Naive thymus-derived CD4-positive, alpha-beta T cell (primary cell): ENCODE data around the gene TMEM186. TPM values are rescaled to one million over a fixed set of nuclear protein-coding genes. Genes with fewer than 3 reads are reported as not detected.
"Not testable (repeated sequence)": the region's sequence is repeated elsewhere in the genome, so short reads cannot be mapped to it uniquely, and the experiment has no call there.

Experiments used
- ATAC-seq: fragments of 150-1000 bp; cut with Tn5 transposase; 2 replicates; pipeline ENCODE4 v1.10.0; 2021; ENCODE audit warnings: mild to moderate bottlenecking, moderate library complexity
- CTCF ChIA-PET: fragments of 350-600 bp; sonication (Branson Sonifier 250); formaldehyde crosslinking; loops from one replicate; lab custom pipeline; 2021; ENCODE audit warnings: antibody characterized with exemption; lab: Charles Lee
- POLR2A ChIA-PET: fragments of 350-600 bp; sonication (Branson Sonifier 250); formaldehyde crosslinking; loops from one replicate; lab custom pipeline; 2021; ENCODE audit warnings: antibody characterized with exemption, inconsistent platforms; lab: Charles Lee
- DNase-seq, 9 donors: peaks; one replicate each; pipeline versions ENCODE4 v3.0.0 to v3.0.0-alpha.2; 2020 to 2022; ENCODE audit warnings: mixed read lengths in 1 of 9
- H3K27ac ChIP-seq: one replicate; pipeline ENCODE4 v1.7.0; 2013; ENCODE audit warnings: mild to moderate bottlenecking, low read depth, low read length, moderate library complexity
- H3K27me3 ChIP-seq, 2 donors: one replicate each; pipeline ENCODE4 v1.7.0; 2013; ENCODE audit warnings: low read length in 2 of 2, mild to moderate bottlenecking in 2 of 2, moderate library complexity in 2 of 2; ENCODE audit not compliant: control insufficient read depth in 2 of 2, insufficient read depth in 2 of 2
- H3K36me3 ChIP-seq, 3 experiments: 1 replicate in 2 of 3; 2 replicates in 1 of 3; pipeline ENCODE4 v1.7.0; 2013; ENCODE audit warnings: low read length in 3 of 3, mild to moderate bottlenecking in 3 of 3, moderate library complexity in 1 of 3; ENCODE audit not compliant: insufficient read depth in 3 of 3, control insufficient read depth in 2 of 3
- H3K4me1 ChIP-seq, 2 donors: one replicate each; pipeline ENCODE4 v1.7.0; 2013; ENCODE audit warnings: low read length in 2 of 2, mild to moderate bottlenecking in 2 of 2, moderate library complexity in 1 of 2; ENCODE audit not compliant: control insufficient read depth in 2 of 2, insufficient read depth in 2 of 2
- H3K4me3 ChIP-seq: 2 replicates; pipeline ENCODE4 v1.7.0; 2013; ENCODE audit warnings: mild to moderate bottlenecking, low read length
- H3K9me3 ChIP-seq, 3 experiments: 1 replicate in 2 of 3; 2 replicates in 1 of 3; pipeline ENCODE4 v1.7.0; 2013; ENCODE audit warnings: low read length in 3 of 3; ENCODE audit not compliant: control insufficient read depth in 2 of 3
- H3K27ac Mint-ChIP-seq, 9 donors: one replicate each; pipeline ENCODE4 v1.8.0; 2020 to 2022; ENCODE audit warnings: mixed read lengths in 9 of 9, mild to moderate bottlenecking in 8 of 9, moderate library complexity in 5 of 9, inconsistent platforms in 2 of 9
- H3K27me3 Mint-ChIP-seq, 5 donors: one replicate each; pipeline ENCODE4 v1.8.0; 2021 to 2022; ENCODE audit warnings: mixed read lengths in 5 of 5, mild to moderate bottlenecking in 1 of 5
- H3K36me3 Mint-ChIP-seq, 5 donors: one replicate each; pipeline ENCODE4 v1.8.0; 2020 to 2022; ENCODE audit warnings: mixed read lengths in 5 of 5, mild to moderate bottlenecking in 3 of 5, inconsistent platforms in 1 of 5
- H3K4me1 Mint-ChIP-seq, 7 donors: one replicate each; pipeline ENCODE4 v1.8.0; 2020 to 2022; ENCODE audit warnings: mixed read lengths in 7 of 7, mild to moderate bottlenecking in 3 of 7, inconsistent platforms in 1 of 7
- H3K4me3 Mint-ChIP-seq, 10 donors: one replicate each; pipeline ENCODE4 v1.8.0; 2020 to 2022; ENCODE audit warnings: mild to moderate bottlenecking in 10 of 10, mixed read lengths in 10 of 10, moderate library complexity in 6 of 10, inconsistent platforms in 2 of 10
- H3K9me3 Mint-ChIP-seq, 11 donors: one replicate each; pipeline ENCODE4 v1.8.0; 2020 to 2022; ENCODE audit warnings: mixed read lengths in 11 of 11, mild to moderate bottlenecking in 4 of 11, inconsistent platforms in 1 of 11, moderate library complexity in 1 of 11
- intact Hi-C, 2 donors: fragments of 100-400 bp; cut with micrococcal nuclease; formaldehyde crosslinking; loops; one replicate each; pipeline ENCODE4 v1.15.1; 2023
- polyA plus RNA-seq, 2 donors: library from polyadenylated mRNA; unstranded; fragments of 300-500 nt; fragmentation: Illumina TruSeq; gene quantifications; one replicate each; pipeline ENCODE4 v1.2.3, GENCODE V29; 2021
- total RNA-seq, 6 experiments: library from RNA in 5 of 6; stranded (reverse) in 5 of 6; gene quantifications; 1 replicate in 5 of 6; 2 replicates in 1 of 6; pipeline ENCODE4 v1.2.3 and lab custom pipeline; 2021 to 2026

The TMEM186 gene
- total and polyA plus RNA-seq, 7 experiments from 2014 or later: 3.2 to 20.8 (median 15.3) TPM

GRCh38 chr16:8837594-8837993, 40.2 kb upstream of the TMEM186 start:
- POLR2A ChIA-PET, H3K27ac ChIP-seq, H3K9me3 ChIP-seq, H3K36me3 ChIP-seq, H3K27me3 Mint-ChIP-seq, H3K4me1 ChIP-seq, H3K9me3 Mint-ChIP-seq, H3K36me3 Mint-ChIP-seq, DNase-seq, H3K4me3 Mint-ChIP-seq, H3K4me3 ChIP-seq, CTCF ChIA-PET, H3K27ac Mint-ChIP-seq, intact Hi-C loops, ATAC-seq, H3K27me3 ChIP-seq: not testable (repeated sequence)
- peaks cover 5 to 18% (median 8%) of the 10 kb centered on the region in 7 donors for H3K4me1 Mint-ChIP-seq

GRCh38 chr16:8836797-8837196, 39.4 kb upstream of the TMEM186 start:
- H3K4me1 Mint-ChIP-seq: peaks cover under 1 to 20% (median 10%) of the 10 kb centered on the region in 7 donors
- DNase-seq, POLR2A ChIA-PET: not testable (repeated sequence)

GRCh38 chr16:8832717-8833105, 35.3 kb upstream of the TMEM186 start:
- Mint-ChIP-seq H3K36me3 (peaks cover 0 to 27% (median 7%) of the 10 kb centered on the region in 5 donors), H3K27ac (peak overlapping the region in 4 of 9 donors; percentile 51 to 74 (median 58)), H3K4me1 (peaks cover 0 to 24% (median 11%) of the 10 kb centered on the region in 7 donors), H3K4me3 (no peak overlapping the region), H3K27me3 (no peaks in the 10 kb centered on the region), H3K9me3 (no peaks in the 10 kb centered on the region)
- Histone ChIP-seq H3K4me3 (no peak overlapping the region), H3K4me1 (no peaks in the 10 kb centered on the region), H3K36me3 (peaks cover 0 to 36% (median 0%) of the 10 kb centered on the region in 3 experiments), H3K27ac (no peak overlapping the region), H3K27me3 (no peaks in the 10 kb centered on the region), H3K9me3 (no peaks in the 10 kb centered on the region)
- ChIA-PET POLR2A (no interaction called here), CTCF (no interaction called here)
- no peak for DNase-seq
- no peak for ATAC-seq
- intact Hi-C loops: no loop called here

More at GRCh38 chr16:8836797-8837196, 39.4 kb upstream of the TMEM186 start:
- H3K9me3 Mint-ChIP-seq, ATAC-seq, H3K27ac Mint-ChIP-seq, H3K4me3 ChIP-seq, H3K27me3 ChIP-seq, H3K4me1 ChIP-seq, H3K36me3 Mint-ChIP-seq, intact Hi-C loops, H3K4me3 Mint-ChIP-seq, H3K27ac ChIP-seq, H3K27me3 Mint-ChIP-seq, H3K9me3 ChIP-seq, CTCF ChIA-PET: not testable (repeated sequence)
- peaks cover 0 to 11% (median 0%) of the 10 kb centered on the region in 3 experiments for H3K36me3 ChIP-seq

- intact Hi-C loops: no loop called here
- Mint-ChIP-seq H3K36me3 (peaks cover 0 to 27% (median 7%) of the 10 kb centered on the region in 5 donors), H3K9me3 (no peaks in the 10 kb centered on the region), H3K27ac (peak overlapping the region in 2 of 9 donors; percentile 53 to 65), H3K4me3 (no peak overlapping the region), H3K4me1 (peaks cover 0 to 24% (median 11%) of the 10 kb centered on the region in 7 donors), H3K27me3 (no peaks in the 10 kb centered on the region)
- Histone ChIP-seq H3K27me3 (no peaks in the 10 kb centered on the region), H3K9me3 (no peaks in the 10 kb centered on the region), H3K36me3 (peaks cover 0 to 36% (median 0%) of the 10 kb centered on the region in 3 experiments), H3K4me1 (no peaks in the 10 kb centered on the region), H3K27ac (no peak overlapping the region), H3K4me3 (no peak overlapping the region)
- DNase-seq (no peak), ATAC-seq (no peak)
- POLR2A ChIA-PET: no interaction called here
- CTCF ChIA-PET: interaction anchor here (1.1 kb wide), 1 partner anchor 9 kb away, joined by 4 read pairs; no protein-coding TSS in a partner anchor
Measured at GRCh38 chr16:8831871-8832716, 34.7 kb upstream of the TMEM186 start.

- Mint-ChIP-seq H3K36me3 (peaks cover 0 to 27% (median 7%) of the 10 kb centered on the region in 5 donors), H3K27ac (no peak overlapping the region), H3K4me1 (peaks cover 0 to 24% (median 11%) of the 10 kb centered on the region in 7 donors), H3K27me3 (no peaks in the 10 kb centered on the region), H3K4me3 (no peak overlapping the region), H3K9me3 (no peaks in the 10 kb centered on the region)
- H3K9me3 ChIP-seq: no peaks in the 10 kb centered on the region
- H3K4me3 ChIP-seq: no peak overlapping the region
- H3K36me3 ChIP-seq: peaks cover 0 to 36% (median 0%) of the 10 kb centered on the region in 3 experiments
- intact Hi-C loops: no loop called here
- CTCF ChIA-PET: interaction anchor here (1.1 kb wide), 1 partner anchor 9 kb away, joined by 4 read pairs; no protein-coding TSS in a partner anchor
- POLR2A ChIA-PET: no interaction called here
- no peak for ATAC-seq
- no peak for DNase-seq
- no peaks in the 10 kb centered on the region for H3K4me1 ChIP-seq
- no peaks in the 10 kb centered on the region for H3K27me3 ChIP-seq
- H3K27ac ChIP-seq: no peak overlapping the region
Measured at GRCh38 chr16:8831450-8831849, 34.0 kb upstream of the TMEM186 start.

GRCh38 chr16:8828541-8829165, 31.2 kb upstream of the TMEM186 start:
- POLR2A ChIA-PET: interaction anchor here (0.7 kb wide), 1 partner anchor 261 kb away, joined by 3 read pairs; no protein-coding TSS in a partner anchor
- Mint-ChIP-seq H3K4me1 (peaks cover 0 to 20% (median 9%) of the 10 kb centered on the region in 7 donors), H3K27ac (peak overlapping the region in 1 of 9 donors; percentile 47)

More at GRCh38 chr16:8828541-8829165, 31.2 kb upstream of the TMEM186 start:
- CTCF ChIA-PET: interaction anchor here (0.6 kb wide), 1 partner anchor 191 kb away, joined by 7 read pairs; no protein-coding TSS in a partner anchor
- Histone ChIP-seq H3K9me3 (no peaks in the 10 kb centered on the region), H3K4me1 (no peaks in the 10 kb centered on the region), H3K27me3 (no peaks in the 10 kb centered on the region), H3K36me3 (peaks cover 0 to 36% (median 0%) of the 10 kb centered on the region in 3 experiments), H3K4me3 (no peak overlapping the region), H3K27ac (no peak overlapping the region)
- no peak for ATAC-seq
- DNase-seq: no peak
- peaks cover 0 to 32% (median 7%) of the 10 kb centered on the region in 5 donors for H3K36me3 Mint-ChIP-seq
- H3K27me3 Mint-ChIP-seq: no peaks in the 10 kb centered on the region
- H3K9me3 Mint-ChIP-seq: no peaks in the 10 kb centered on the region
- intact Hi-C loops: no loop called here
- H3K4me3 Mint-ChIP-seq: no peak overlapping the region
